Tibial artery (tissue), 4 donors: Measurements from ENCODE around the gene CIAO2B.

Experiments
- DNase-seq, 2 donors: peaks; one replicate each; pipeline ENCODE4 v3.0.0-alpha.2; 2019
- H3K27ac ChIP-seq, 2 donors: fragments of 200-600 bp; sonication (generic) in 1 of 2; 1 replicate in 1 of 2; 2 replicates in 1 of 2; pipeline ENCODE4 v1.5.1; 2018 to 2019; ENCODE audit warnings: mild to moderate bottlenecking in 1 of 2
- H3K27me3 ChIP-seq, 2 donors: fragments of 200-600 bp; sonication (generic) in 1 of 2; one replicate each; pipeline versions ENCODE4 v1.5.1 to v1.6.0; 2016 to 2019
- H3K36me3 ChIP-seq, 3 donors: fragments of 200-600 bp; sonication (generic) in 2 of 3; one replicate each; pipeline ENCODE4 v1.5.1; 2016 to 2019; ENCODE audit warnings: mild to moderate bottlenecking in 2 of 3
- H3K4me1 ChIP-seq, 4 donors: fragments of 200-600 bp; sonication (generic) in 2 of 4; 1 replicate in 3 of 4; 2 replicates in 1 of 4; pipeline ENCODE4 v1.5.1; 2016 to 2019
- H3K4me3 ChIP-seq, 2 donors: fragments of 200-600 bp; sonication (generic) in 1 of 2; 1 replicate in 1 of 2; 2 replicates in 1 of 2; pipeline ENCODE4 v1.5.1; 2018 to 2019; ENCODE audit warnings: mild to moderate bottlenecking in 2 of 2
- H3K9me3 ChIP-seq, 3 donors: fragments of 200-600 bp; sonication (generic) in 1 of 3; one replicate each; pipeline ENCODE4 v1.5.1; 2016 to 2019
- intact Hi-C: fragments of 100-400 bp; cut with DNase I; formaldehyde crosslinking; loops from one replicate; pipeline ENCODE4 v1.15.0; 2023; ENCODE audit warnings: low total_unique reads
- TF ChIP-seq, protein P1 (sequence below), 2 experiments: fragments of 200-600 bp in 1 of 2; fragments of 450-650 bp in 1 of 2; IDR thresholded peaks; one replicate each; pipeline ENCODE4 v1.5.1; 2017 to 2019; ENCODE audit warnings: antibody characterized with exemption in 2 of 2, mild to moderate bottlenecking in 1 of 2, moderate library complexity in 1 of 2

Gene CIAO2B

DNA sequence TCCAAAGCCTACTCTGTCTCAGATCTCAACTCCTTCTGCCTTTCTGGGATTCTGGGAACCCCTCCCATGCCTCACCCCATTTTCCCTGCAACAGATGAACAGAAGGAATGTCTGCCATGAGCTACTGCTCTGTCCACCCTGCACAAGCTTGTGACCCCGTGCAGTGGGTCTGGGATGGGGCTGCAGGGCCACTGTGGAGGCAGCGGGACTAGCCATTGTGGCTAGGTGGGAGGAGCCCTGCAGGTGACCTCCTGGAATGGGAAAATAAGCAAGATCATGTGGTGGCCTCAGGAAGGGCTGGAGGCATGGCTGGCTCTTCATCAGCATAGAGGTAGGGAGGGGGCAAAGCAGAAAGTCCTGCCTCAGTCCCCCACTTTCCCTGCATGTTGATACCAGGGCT lies 40.1 kb downstream of the CIAO2B start:
- peaks cover 0 to 6% (median 0%) of the 10 kb centered on the region in 3 donors for H3K36me3 ChIP-seq
- TF ChIP-seq, protein P1, sequence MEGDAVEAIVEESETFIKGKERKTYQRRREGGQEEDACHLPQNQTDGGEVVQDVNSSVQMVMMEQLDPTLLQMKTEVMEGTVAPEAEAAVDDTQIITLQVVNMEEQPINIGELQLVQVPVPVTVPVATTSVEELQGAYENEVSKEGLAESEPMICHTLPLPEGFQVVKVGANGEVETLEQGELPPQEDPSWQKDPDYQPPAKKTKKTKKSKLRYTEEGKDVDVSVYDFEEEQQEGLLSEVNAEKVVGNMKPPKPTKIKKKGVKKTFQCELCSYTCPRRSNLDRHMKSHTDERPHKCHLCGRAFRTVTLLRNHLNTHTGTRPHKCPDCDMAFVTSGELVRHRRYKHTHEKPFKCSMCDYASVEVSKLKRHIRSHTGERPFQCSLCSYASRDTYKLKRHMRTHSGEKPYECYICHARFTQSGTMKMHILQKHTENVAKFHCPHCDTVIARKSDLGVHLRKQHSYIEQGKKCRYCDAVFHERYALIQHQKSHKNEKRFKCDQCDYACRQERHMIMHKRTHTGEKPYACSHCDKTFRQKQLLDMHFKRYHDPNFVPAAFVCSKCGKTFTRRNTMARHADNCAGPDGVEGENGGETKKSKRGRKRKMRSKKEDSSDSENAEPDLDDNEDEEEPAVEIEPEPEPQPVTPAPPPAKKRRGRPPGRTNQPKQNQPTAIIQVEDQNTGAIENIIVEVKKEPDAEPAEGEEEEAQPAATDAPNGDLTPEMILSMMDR (IDR thresholded peaks at IDR 0.05) = no peak
- peaks cover 5 to 40% (median 28%) of the 10 kb centered on the region in 4 donors for H3K4me1 ChIP-seq
- H3K27ac ChIP-seq = no peak overlapping the region
- H3K4me3 ChIP-seq = no peak overlapping the region
- intact Hi-C loops = loop anchor here (2.0 kb wide), 1 partner anchor 41 kb away; the partner anchor contains the start of genes CES2 and CIAO2B
- H3K27me3 ChIP-seq = no peaks in the 10 kb centered on the region
- H3K9me3 ChIP-seq = no peaks in the 10 kb centered on the region
- no peak for DNase-seq

- Histone ChIP-seq H3K4me3 (no peak overlapping the region), H3K27ac (no peak overlapping the region), H3K36me3 (peaks cover 0 to 6% (median 0%) of the 10 kb centered on the region in 3 donors), H3K27me3 (no peaks in the 10 kb centered on the region), H3K4me1 (peaks cover 0 to 20% (median 12%) of the 10 kb centered on the region in 4 donors), H3K9me3 (no peaks in the 10 kb centered on the region)
- no peak for DNase-seq
- TF ChIP-seq, protein P1 (IDR thresholded peaks at IDR 0.05) = no peak
- intact Hi-C loops = no loop called here
These were observed 42.4 kb downstream of the CIAO2B start for GRCh38 chr16:66891797-66892196.

DNA sequence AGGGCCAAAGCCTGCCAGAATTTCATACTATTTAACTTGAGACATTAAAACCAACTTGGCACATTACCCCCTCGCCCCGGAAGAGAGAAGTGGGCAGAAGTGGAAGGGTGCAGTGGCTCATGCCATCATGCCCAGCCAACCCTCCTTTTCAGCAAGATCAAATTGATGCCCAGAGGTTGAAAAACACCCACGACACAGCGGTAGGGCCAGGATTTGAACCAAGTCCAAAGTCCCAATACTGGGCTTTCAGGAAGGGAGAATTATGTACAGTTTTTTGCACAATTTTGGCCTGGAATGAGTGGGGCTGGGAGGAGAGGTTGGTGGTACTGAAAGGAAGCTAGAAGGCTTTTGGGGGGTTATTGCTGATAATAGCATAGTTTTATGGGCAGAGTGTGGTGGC lies 42.8 kb downstream of the CIAO2B start:
- H3K9me3 ChIP-seq = no peaks in the 10 kb centered on the region
- H3K36me3 ChIP-seq = peaks cover 0 to 6% (median 3%) of the 10 kb centered on the region in 3 donors
- intact Hi-C loops = no loop called here
- TF ChIP-seq, protein P1 (IDR thresholded peaks at IDR 0.05) = no peak
- DNase-seq = no peak
- no peaks in the 10 kb centered on the region for H3K27me3 ChIP-seq
- no peak overlapping the region for H3K27ac ChIP-seq
- peaks cover 0 to 20% (median 11%) of the 10 kb centered on the region in 4 donors for H3K4me1 ChIP-seq
- H3K4me3 ChIP-seq = no peak overlapping the region

DNA sequence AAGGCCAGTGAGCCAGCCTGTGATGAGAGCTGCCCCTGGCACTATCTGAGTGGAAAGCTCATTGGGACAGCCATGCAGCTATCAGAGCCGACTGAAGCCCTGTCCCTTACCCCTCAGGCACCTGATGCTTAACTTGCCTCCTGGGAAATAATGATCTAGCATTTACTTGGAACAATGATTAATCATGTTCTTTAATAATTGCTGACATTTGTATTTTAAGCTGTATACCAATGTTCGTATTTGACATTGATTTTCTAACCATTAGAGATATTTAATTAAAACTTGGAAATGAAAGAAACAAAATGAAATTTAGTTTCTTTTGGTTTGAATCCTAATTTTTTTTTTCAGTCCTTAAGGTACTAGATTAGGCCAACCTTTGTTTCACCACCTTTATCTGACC lies 43.4 kb downstream of the CIAO2B start:
- Histone ChIP-seq H3K27ac (no peak overlapping the region), H3K36me3 (peaks cover 0 to 7% (median 3%) of the 10 kb centered on the region in 3 donors), H3K9me3 (no peaks in the 10 kb centered on the region), H3K4me3 (no peak overlapping the region), H3K27me3 (no peaks in the 10 kb centered on the region), H3K4me1 (peaks cover 0 to 20% (median 6%) of the 10 kb centered on the region in 4 donors)
- intact Hi-C loops = no loop called here
- TF ChIP-seq, protein P1 (IDR thresholded peaks at IDR 0.05) = no peak
- no peak for DNase-seq

DNA sequence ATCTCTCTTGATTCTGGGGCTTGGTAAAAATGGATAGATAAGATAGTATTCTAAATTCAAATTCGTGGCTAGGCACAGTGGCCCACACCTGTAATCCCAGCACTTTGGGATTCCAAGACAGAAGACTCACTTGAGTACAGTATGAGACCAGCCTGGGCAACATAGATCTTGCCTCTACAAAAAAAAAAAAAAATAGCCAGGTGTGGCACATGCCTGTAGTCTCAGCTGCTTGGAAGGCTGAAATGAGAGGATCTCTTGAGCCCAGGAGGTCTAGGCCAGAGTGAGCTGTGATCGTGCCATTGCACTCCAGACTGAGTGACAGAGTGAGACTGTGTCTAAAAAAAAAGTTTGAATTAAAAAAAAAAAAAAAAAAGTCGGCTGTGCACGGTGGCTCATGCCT lies 44.6 kb downstream of the CIAO2B start:
- Histone ChIP-seq H3K9me3 (no peaks in the 10 kb centered on the region), H3K4me3 (no peak overlapping the region), H3K36me3 (peaks cover 12 to 19% (median 13%) of the 10 kb centered on the region in 3 donors), H3K27ac (no peak overlapping the region), H3K27me3 (no peaks in the 10 kb centered on the region), H3K4me1 (peaks cover 0 to 16% (median 0%) of the 10 kb centered on the region in 4 donors)
- DNase-seq = no peak
- intact Hi-C loops = no loop called here
- TF ChIP-seq, protein P1 (IDR thresholded peaks at IDR 0.05) = no peak
